RPMI8226 (cell line): ENCODE data around the gene CACNA1B.
"Not testable (repeated sequence)": the region's sequence is repeated elsewhere in the genome, so short reads cannot be mapped to it uniquely, and the experiment has no call there.

ENCODE experiments used
- DNase-seq: peaks from one replicate; pipeline ENCODE4 v3.0.0-alpha.2; 2015

Gene CACNA1B

GRCh38 chr9:138078846-138079245 is 201.3 kb downstream of the CACNA1B start:
- DNase-seq, result no peak

GRCh38 chr9:138080979-138081378 is 203.4 kb downstream of the CACNA1B start:
- DNase-seq, result no peak

GRCh38 chr9:138082918-138083636 is 205.5 kb downstream of the CACNA1B start:
- no peak for DNase-seq

GRCh38 chr9:138083873-138084272 is 206.3 kb downstream of the CACNA1B start:
- no peak for DNase-seq

GRCh38 chr9:138085568-138085967 is 208.0 kb downstream of the CACNA1B start:
- DNase-seq, result no peak

- DNase-seq, result not testable (repeated sequence)
Observed at GRCh38 chr9:138092057-138092456, 214.5 kb downstream of the CACNA1B start.

GRCh38 chr9:138094028-138094427 is 216.4 kb downstream of the CACNA1B start:
- DNase-seq, result no peak

- no peak for DNase-seq
Observed at GRCh38 chr9:138095813-138096518, 218.4 kb downstream of the CACNA1B start.

- no peak for DNase-seq
Observed at GRCh38 chr9:138096519-138096845, 218.9 kb downstream of the CACNA1B start.

- no peak for DNase-seq
Observed at GRCh38 chr9:138097501-138097991, 220.0 kb downstream of the CACNA1B start.

GRCh38 chr9:138098116-138098907 is 220.7 kb downstream of the CACNA1B start:
- no peak for DNase-seq

- DNase-seq, result no peak
Observed at GRCh38 chr9:138098908-138099791, 221.6 kb downstream of the CACNA1B start.

- no peak for DNase-seq
Observed at GRCh38 chr9:138099803-138100598, 222.4 kb downstream of the CACNA1B start.

- peak; percentile 26 for DNase-seq
Observed at GRCh38 chr9:138100711-138101350, 223.2 kb downstream of the CACNA1B start.

- DNase-seq, result no peak
Observed at GRCh38 chr9:138101444-138102234, 224.1 kb downstream of the CACNA1B start.

- no peak for DNase-seq
Observed at GRCh38 chr9:138102246-138103051, 224.9 kb downstream of the CACNA1B start.

GRCh38 chr9:138103111-138103848 is 225.7 kb downstream of the CACNA1B start:
- DNase-seq, result no peak

- DNase-seq, result no peak
Observed at GRCh38 chr9:138103849-138104206, 226.2 kb downstream of the CACNA1B start.
